KBM-7 (cell line): Measurements from ENCODE around the gene RABL6.

Experiments used
- DNase-seq: peaks from one replicate; pipeline ENCODE4 v3.0.0-alpha.2; 2015
- in situ Hi-C: fragments of 300-500 bp; cut with MboI; formaldehyde crosslinking; loops from 2 replicates; pipeline ENCODE4 v1.14.3; 2020; ENCODE audit warnings: low sequenced_read_pairs, low pct_unique_long_range_greater_than_20kb, mixed read lengths

The RABL6 gene

GRCh38 chr9:136851941-136852663 lies 44.4 kb downstream of the RABL6 start, which contains the start of gene MAMDC4:
TSS of gene MAMDC4 (plus strand) at chr9:136852346. CDS start at chr9:136852417, 71 bp downstream.
- DNase-seq: no peak
- in situ Hi-C loops: no loop called here

DNA sequence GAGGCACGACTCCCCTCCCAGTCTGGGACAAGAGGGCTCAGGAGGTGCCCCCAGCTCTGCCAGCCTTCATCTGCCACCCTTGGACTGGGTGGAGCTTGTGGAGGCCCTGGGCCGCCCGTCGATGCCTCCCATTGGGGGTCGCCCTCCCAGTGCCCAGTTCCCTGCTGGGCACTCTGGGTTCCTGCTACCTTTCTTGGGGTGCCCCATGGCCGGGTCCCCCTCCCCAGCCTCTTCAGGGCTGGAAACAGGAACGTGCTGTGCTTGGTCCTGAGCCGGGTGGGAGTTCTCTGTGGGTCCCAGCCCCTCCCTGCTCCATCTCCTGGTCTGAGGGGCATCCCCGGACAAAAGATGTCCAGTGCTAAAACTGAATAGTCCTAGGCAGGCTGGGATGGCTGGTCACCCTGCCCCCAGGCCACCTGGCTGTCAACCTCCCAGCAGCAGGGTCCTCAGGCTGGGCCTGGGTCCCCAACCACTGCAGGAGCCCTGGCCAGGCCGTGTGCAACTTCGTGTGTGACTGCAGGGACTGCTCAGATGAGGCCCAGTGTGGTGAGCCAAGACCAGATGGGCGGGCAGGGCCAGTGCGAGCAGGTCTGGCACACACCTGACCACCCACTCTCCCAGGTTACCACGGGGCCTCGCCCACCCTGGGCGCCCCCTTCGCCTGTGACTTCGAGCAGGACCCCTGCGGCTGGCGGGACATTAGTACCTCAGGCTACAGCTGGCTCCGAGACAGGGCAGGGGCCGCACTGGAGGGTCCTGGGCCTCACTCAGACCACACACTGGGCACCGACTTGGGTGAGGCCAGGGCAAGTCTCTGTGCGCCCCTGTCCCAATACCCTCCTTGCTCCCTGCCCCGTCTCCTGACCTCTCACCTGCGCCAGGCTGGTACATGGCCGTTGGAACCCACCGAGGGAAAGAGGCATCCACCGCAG lies 45.2 kb downstream of the RABL6 start:
- in situ Hi-C loops: no loop called here
- DNase-seq: no peak

GRCh38 chr9:136853596-136854112 lies 45.9 kb downstream of the RABL6 start:
- no peak for DNase-seq

DNA sequence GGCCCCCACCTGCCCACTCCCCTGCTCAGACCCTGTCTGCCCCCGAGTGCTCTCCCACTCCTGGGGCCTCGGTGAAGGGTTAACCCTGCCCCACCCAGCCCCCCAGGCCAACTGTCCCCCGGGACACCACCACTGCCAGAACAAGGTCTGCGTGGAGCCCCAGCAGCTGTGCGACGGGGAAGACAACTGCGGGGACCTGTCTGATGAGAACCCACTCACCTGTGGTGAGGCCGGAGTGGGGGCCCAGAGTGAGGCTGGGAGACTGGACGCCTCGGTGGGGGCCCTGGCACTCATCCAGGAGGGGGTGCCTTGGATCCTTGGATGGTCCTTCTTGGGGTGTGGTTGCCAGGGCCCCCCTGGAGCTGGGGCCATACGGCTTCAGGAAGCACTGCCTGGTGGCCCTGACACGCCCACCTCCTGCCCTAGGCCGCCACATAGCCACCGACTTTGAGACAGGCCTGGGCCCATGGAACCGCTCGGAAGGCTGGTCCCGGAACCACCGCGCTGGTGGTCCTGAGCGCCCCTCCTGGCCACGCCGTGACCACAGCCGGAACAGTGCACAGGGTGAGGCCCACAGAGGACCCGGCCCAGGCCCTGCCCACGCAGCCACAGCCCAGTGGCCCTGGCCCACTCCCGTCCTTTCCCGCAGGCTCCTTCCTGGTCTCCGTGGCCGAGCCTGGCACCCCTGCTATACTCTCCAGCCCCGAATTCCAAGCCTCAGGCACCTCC lies 46.5 kb downstream of the RABL6 start:
- no peak for DNase-seq
- in situ Hi-C loops: no loop called here

More at GRCh38 chr9:136853596-136854112, 45.9 kb downstream of the RABL6 start:
- in situ Hi-C loops: no loop called here

- DNase-seq: no peak
- in situ Hi-C loops: no loop called here
Measured at GRCh38 chr9:136854842-136855460, 47.2 kb downstream of the RABL6 start.

DNA sequence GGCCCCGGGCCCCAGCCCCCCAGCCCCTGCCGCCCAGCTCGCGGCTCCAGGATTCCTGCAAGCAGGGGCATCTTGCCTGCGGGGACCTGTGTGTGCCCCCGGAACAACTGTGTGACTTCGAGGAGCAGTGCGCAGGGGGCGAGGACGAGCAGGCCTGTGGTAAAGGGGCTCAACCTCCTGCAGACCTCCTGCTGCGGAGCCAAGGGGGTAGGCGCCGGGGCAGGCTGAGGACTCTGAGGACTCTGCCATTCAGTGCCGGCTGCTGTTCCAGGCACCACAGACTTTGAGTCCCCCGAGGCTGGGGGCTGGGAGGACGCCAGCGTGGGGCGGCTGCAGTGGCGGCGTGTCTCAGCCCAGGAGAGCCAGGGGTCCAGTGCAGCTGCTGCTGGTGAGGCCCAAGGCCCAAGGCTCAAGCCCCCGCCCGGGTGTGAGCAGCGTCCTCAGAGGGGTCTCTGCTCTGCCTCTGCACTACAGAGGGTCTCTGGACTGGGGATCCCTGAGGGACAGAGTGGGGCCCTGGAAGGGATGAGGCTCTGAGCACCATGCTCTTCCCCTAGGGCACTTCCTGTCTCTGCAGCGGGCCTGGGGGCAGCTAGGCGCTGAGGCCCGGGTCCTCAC lies 47.8 kb downstream of the RABL6 start:
- DNase-seq: no peak
- in situ Hi-C loops: no loop called here

DNA sequence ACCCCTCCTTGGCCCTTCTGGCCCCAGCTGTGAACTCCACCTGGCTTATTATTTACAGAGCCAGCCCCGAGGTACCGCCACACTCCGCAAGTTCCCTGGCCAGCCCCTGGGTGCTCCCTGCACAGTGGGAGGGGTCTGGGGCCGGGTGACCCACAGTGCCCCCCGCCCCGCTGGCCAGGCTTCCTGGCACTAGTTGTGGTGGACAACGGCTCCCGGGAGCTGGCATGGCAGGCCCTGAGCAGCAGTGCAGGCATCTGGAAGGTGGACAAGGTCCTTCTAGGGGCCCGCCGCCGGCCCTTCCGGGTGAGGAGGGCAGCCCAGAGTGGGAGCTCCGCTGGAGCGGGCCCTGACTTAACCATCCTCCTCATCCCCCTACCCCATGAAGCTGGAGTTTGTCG lies 48.3 kb downstream of the RABL6 start:
- DNase-seq: no peak
- in situ Hi-C loops: no loop called here

DNA sequence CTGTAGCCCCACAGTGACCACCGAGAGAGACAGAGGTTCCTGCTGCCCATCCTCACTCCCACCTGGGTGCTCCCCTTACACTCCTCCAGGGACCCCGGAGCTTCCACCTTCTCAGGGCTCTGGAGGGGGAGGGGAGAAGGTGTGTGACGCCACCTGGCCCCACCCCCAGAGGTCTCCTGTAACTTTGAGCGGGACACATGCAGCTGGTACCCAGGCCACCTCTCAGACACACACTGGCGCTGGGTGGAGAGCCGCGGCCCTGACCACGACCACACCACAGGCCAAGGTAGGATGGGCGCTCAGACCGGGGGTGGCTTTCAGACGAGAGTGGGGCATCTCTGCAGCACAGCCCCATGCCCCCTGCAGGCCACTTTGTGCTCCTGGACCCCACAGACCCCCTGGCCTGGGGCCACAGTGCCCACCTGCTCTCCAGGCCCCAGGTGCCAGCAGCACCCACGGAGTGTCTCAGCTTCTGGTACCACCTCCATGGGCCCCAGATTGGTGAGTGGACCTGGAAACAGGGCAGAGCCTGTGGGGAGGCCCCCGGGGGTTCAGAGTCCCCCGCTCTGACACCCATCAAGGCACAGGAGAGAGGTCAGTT lies 48.9 kb downstream of the RABL6 start:
- in situ Hi-C loops: no loop called here
- no peak for DNase-seq

DNA sequence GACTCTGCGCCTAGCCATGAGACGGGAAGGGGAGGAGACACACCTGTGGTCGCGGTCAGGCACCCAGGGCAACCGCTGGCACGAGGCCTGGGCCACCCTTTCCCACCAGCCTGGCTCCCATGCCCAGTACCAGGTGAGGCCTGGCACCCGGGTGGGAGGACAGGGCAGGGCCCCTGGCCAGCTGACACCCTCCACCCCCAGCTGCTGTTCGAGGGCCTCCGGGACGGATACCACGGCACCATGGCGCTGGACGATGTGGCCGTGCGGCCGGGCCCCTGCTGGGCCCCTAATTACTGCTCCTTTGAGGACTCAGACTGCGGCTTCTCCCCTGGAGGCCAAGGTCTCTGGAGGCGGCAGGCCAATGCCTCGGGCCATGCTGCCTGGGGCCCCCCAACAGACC lies 49.4 kb downstream of the RABL6 start:
- in situ Hi-C loops: no loop called here
- DNase-seq: no peak

DNA sequence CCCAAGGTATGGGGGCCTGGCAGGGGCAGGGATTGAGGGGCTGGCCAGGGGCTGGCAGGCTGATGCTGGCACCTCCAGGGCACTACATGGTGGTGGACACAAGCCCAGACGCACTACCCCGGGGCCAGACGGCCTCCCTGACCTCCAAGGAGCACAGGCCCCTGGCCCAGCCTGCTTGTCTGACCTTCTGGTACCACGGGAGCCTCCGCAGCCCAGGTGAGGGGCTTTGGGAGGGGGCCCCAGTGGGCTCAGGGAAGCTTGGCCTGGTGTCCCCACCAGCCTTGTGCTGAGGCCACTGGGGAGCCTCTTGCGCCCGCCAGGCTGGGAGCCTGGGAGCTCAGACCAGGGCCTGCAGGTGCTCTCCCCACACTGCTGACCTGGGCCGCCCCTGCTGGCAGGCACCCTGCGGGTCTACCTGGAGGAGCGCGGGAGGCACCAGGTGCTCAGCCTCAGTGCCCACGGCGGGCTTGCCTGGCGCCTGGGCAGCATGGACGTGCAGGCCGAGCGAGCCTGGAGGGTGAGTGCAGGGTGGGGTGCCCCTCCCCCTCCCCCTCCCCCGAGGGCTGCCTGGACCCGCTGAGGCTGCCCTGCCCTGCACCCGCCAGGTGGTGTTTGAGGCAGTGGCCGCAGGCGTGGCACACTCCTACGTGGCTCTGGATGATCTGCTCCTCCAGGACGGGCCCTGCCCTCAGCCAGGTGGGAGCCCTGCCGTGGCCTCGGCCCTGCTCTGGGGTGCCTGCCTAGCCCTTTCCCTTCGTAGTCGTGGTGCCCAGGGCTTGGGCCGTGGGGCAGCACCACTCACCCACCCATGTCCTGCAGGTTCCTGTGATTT lies 50.0 kb downstream of the RABL6 start:
- in situ Hi-C loops: no loop called here
- no peak for DNase-seq

- in situ Hi-C loops: no loop called here
Measured at GRCh38 chr9:136858452-136858843, 50.7 kb downstream of the RABL6 start.

GRCh38 chr9:136858844-136859757 lies 51.4 kb downstream of the RABL6 start:
- DNase-seq: no peak

More at GRCh38 chr9:136858452-136858843, 50.7 kb downstream of the RABL6 start:
- no peak for DNase-seq

GRCh38 chr9:136860529-136860928 lies 52.8 kb downstream of the RABL6 start:
- in situ Hi-C loops: no loop called here
- DNase-seq: no peak

More at GRCh38 chr9:136858844-136859757, 51.4 kb downstream of the RABL6 start:
- in situ Hi-C loops: no loop called here

GRCh38 chr9:136860933-136861873 lies 53.5 kb downstream of the RABL6 start:
- in situ Hi-C loops: no loop called here
- DNase-seq: no peak

GRCh38 chr9:136861874-136862457 lies 54.2 kb downstream of the RABL6 start:
- in situ Hi-C loops: no loop called here
- DNase-seq: no peak
